Muscle layer of duodenum (tissue), 2 donors: ENCODE measurements around the gene GRID1.
"Not testable (repeated sequence)": the region's sequence is repeated elsewhere in the genome, so short reads cannot be mapped to it uniquely, and the experiment has no call there.

Experiments used
- H3K27ac ChIP-seq: one replicate; pipeline ENCODE4 v1.7.0; 2013; ENCODE audit warnings: mild to moderate bottlenecking, low read length
- H3K27me3 ChIP-seq: one replicate; pipeline ENCODE4 v1.7.0; 2013; ENCODE audit warnings: low read depth, mild to moderate bottlenecking, control low read depth, low read length
- H3K36me3 ChIP-seq, 2 donors: one replicate each; pipeline ENCODE4 v1.7.0; 2013; ENCODE audit warnings: low read length in 2 of 2, control low read depth in 1 of 2, mild to moderate bottlenecking in 1 of 2; ENCODE audit not compliant: insufficient read depth in 2 of 2, control insufficient read depth in 1 of 2
- H3K4me1 ChIP-seq, 2 donors: one replicate each; pipeline ENCODE4 v1.7.0; 2013; ENCODE audit warnings: low read length in 2 of 2, mild to moderate bottlenecking in 2 of 2, control low read depth in 1 of 2, moderate library complexity in 1 of 2; ENCODE audit not compliant: insufficient read depth in 2 of 2, control insufficient read depth in 1 of 2
- H3K4me3 ChIP-seq, 2 donors: one replicate each; pipeline ENCODE4 v1.7.0; 2013; ENCODE audit warnings: low read length in 2 of 2, low read depth in 1 of 2, mild to moderate bottlenecking in 1 of 2
- H3K9me3 ChIP-seq, 2 donors: one replicate each; pipeline ENCODE4 v1.7.0; 2013; ENCODE audit warnings: low read length in 2 of 2, control low read depth in 1 of 2, mild to moderate bottlenecking in 1 of 2; ENCODE audit not compliant: control insufficient read depth in 1 of 2
- donor health status: healthy.

GRID1 gene

GRCh38 chr10:85961479-85962067 is 405.0 kb downstream of the GRID1 start:
- H3K27me3 ChIP-seq, result no peaks in the 10 kb centered on the region
- no peaks in the 10 kb centered on the region for H3K36me3 ChIP-seq
- no peaks in the 10 kb centered on the region for H3K4me1 ChIP-seq
- no peak overlapping the region for H3K4me3 ChIP-seq
- peaks cover 0 to 9% of the 10 kb centered on the region in 2 donors for H3K9me3 ChIP-seq
- no peak overlapping the region for H3K27ac ChIP-seq

DNA sequence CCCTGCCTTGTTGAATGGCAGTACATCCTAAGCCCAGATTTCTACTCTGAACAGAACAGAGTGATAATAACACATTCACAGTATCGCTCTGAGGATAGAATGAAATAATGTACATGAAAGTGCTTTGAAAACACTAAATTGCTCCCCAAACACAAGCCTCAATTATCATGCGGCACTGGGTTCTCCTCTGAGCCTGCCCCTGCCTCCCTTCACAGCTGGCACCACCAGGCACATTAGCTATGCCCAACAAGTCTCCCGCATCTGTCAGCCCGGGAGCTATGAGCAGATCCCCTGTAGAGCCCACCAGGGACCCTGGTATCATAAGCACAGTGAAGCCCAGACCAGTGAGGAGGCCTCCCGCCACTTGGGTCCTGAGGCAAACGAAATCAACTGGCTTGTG is 405.5 kb downstream of the GRID1 start:
- H3K9me3 ChIP-seq, result peaks cover 0 to 9% of the 10 kb centered on the region in 2 donors
- no peak overlapping the region for H3K27ac ChIP-seq
- H3K27me3 ChIP-seq, result no peaks in the 10 kb centered on the region
- H3K4me1 ChIP-seq, result no peaks in the 10 kb centered on the region
- H3K4me3 ChIP-seq, result no peak overlapping the region
- no peaks in the 10 kb centered on the region for H3K36me3 ChIP-seq

- Histone ChIP-seq H3K36me3 (no peaks in the 10 kb centered on the region), H3K4me1 (no peaks in the 10 kb centered on the region), H3K4me3 (no peak overlapping the region), H3K27ac (no peak overlapping the region), H3K27me3 (no peaks in the 10 kb centered on the region), H3K9me3 (peaks cover 0 to 6% of the 10 kb centered on the region in 2 donors)
Observed at GRCh38 chr10:85959239-85959638, 407.4 kb downstream of the GRID1 start.

GRCh38 chr10:85950921-85951320 is 415.7 kb downstream of the GRID1 start:
- Histone ChIP-seq H3K27ac (no peak overlapping the region), H3K4me3 (no peak overlapping the region), H3K36me3 (no peaks in the 10 kb centered on the region), H3K4me1 (no peaks in the 10 kb centered on the region), H3K9me3 (no peaks in the 10 kb centered on the region), H3K27me3 (no peaks in the 10 kb centered on the region)

DNA sequence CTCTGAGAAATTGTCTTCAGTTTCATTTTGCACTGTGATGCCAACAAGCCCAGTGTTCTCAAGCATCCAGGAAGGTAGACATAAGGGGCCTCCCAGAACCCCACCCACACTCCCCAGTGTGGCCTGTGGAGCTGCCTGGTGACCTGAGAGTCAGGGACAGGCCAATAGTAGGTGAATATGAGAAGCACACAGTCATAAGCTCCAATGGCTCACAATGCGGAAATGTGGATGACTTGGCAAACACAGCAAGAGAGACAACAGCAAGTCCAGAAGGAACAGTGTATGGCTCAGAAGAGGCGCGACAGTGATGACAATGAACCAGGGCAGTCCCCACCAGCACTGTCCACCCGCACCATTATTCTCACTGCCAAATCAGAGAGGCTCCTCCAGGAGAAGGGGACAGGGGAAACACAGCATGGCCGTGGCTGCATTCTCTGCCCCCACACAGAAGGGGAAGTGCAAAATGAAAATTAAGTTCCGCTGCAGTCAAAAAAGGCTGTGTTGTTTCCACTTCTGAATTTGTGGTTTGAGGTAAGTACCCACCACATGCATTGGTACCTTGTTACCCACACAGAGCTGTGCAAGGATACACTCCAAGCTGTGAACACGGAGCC is 419.8 kb downstream of the GRID1 start:
- no peak overlapping the region for H3K27ac ChIP-seq
- H3K9me3 ChIP-seq, result no peaks in the 10 kb centered on the region
- H3K4me1 ChIP-seq, result no peaks in the 10 kb centered on the region
- no peaks in the 10 kb centered on the region for H3K36me3 ChIP-seq
- H3K27me3 ChIP-seq, result no peaks in the 10 kb centered on the region
- no peak overlapping the region for H3K4me3 ChIP-seq

DNA sequence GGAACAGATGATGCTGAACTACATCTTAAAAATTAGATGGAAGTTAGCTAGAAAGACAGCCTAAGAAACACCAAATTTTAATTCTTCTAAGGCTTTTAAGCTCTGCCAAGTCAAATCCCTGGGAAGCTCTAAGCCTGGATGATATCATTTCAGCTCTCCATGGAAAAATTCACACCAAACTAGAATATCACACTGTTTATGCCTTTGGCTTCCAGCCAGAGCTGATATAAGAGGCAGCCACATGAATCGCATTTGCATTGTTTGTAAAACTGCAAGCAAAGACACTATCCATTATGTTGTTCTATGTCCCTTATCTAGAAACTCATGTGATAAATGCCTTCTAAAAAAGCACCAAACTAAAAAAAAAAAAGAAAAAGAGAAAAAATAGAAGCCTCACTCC is 430.4 kb downstream of the GRID1 start:
- H3K4me1 ChIP-seq, result no peaks in the 10 kb centered on the region
- no peak overlapping the region for H3K4me3 ChIP-seq
- no peak overlapping the region for H3K27ac ChIP-seq
- peaks cover 0 to 3% of the 10 kb centered on the region in 2 donors for H3K9me3 ChIP-seq
- no peaks in the 10 kb centered on the region for H3K27me3 ChIP-seq
- no peaks in the 10 kb centered on the region for H3K36me3 ChIP-seq

DNA sequence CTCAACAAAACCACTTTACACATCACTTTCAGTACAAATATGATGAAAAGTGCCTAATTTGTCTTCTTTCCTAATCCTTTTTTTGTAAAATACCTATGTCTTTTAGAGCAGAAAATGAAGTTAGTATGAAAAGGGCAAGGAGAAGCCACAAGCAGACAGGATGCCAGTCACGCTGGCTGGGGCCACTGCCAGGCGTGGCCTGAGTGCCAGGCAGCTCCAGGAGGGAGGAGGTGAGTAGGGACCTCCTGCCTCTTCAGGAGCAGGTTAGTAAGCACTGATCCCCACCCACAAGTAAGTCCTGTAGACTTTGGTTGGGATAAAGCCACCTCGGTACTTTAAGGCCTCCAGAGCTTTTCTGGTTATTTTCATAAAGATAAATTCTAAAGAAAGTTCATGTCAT is 432.0 kb downstream of the GRID1 start:
- Histone ChIP-seq H3K4me3 (no peak overlapping the region), H3K4me1 (no peaks in the 10 kb centered on the region), H3K36me3 (no peaks in the 10 kb centered on the region), H3K27me3 (no peaks in the 10 kb centered on the region), H3K27ac (no peak overlapping the region), H3K9me3 (peaks cover 0 to 3% of the 10 kb centered on the region in 2 donors)

DNA sequence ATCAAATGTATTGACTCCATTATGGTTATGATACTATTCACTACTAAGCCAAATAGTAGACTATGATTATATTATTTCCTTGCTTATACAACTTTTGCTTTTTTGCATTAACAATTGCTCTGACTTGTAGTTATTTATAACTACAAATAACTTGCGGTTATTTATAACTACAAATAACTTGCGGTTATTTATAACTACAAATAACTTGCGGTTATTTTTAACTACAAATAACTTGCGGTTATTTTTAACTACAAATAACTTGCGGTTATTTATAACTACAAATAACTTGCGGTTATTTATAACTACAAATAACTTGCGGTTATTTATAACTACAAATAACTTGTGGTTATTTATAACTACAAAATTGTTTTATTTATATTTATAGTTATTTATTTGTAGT is 436.6 kb downstream of the GRID1 start:
- not testable (repeated sequence) for H3K27ac ChIP-seq, H3K36me3 ChIP-seq, H3K27me3 ChIP-seq, H3K4me1 ChIP-seq, H3K9me3 ChIP-seq, H3K4me3 ChIP-seq

- H3K4me1 ChIP-seq, result no peaks in the 10 kb centered on the region
- H3K4me3 ChIP-seq, result no peak overlapping the region
- no peak overlapping the region for H3K27ac ChIP-seq
- no peaks in the 10 kb centered on the region for H3K27me3 ChIP-seq
- H3K36me3 ChIP-seq, result no peaks in the 10 kb centered on the region
- H3K9me3 ChIP-seq, result no peaks in the 10 kb centered on the region
Observed at GRCh38 chr10:85927952-85928665, 438.5 kb downstream of the GRID1 start.

- no peak overlapping the region for H3K27ac ChIP-seq
- H3K36me3 ChIP-seq, result no peaks in the 10 kb centered on the region
- no peaks in the 10 kb centered on the region for H3K27me3 ChIP-seq
- peaks cover 0 to 7% of the 10 kb centered on the region in 2 donors for H3K4me1 ChIP-seq
- no peak overlapping the region for H3K4me3 ChIP-seq
- H3K9me3 ChIP-seq, result no peaks in the 10 kb centered on the region
Observed at GRCh38 chr10:85926986-85927385, 439.6 kb downstream of the GRID1 start.

GRCh38 chr10:85926136-85926535 is 440.5 kb downstream of the GRID1 start:
- Histone ChIP-seq H3K4me3 (no peak overlapping the region), H3K27ac (no peak overlapping the region), H3K36me3 (no peaks in the 10 kb centered on the region)

More at GRCh38 chr10:85926136-85926535, 440.5 kb downstream of the GRID1 start:
- no peaks in the 10 kb centered on the region for H3K9me3 ChIP-seq
- no peaks in the 10 kb centered on the region for H3K27me3 ChIP-seq
- H3K4me1 ChIP-seq, result peaks cover 0 to 7% of the 10 kb centered on the region in 2 donors
